RWPE2 (cell line): ENCODE measurements around the gene TPSD1.

ENCODE experiments used
- ATAC-seq: fragments of 200-7000 bp; cut with Tn5 transposase; 3 replicates; pipeline ENCODE4 v1.9.1; 2021; ENCODE audit warnings: low read depth
- DNase-seq: peaks from one replicate; pipeline ENCODE4 v3.0.0-alpha.2; 2020; ENCODE audit warnings: low spot score
- H3K27ac ChIP-seq: fragments of 450-650 bp; 2 replicates; pipeline ENCODE4 v1.5.1; 2017; ENCODE audit warnings: mild to moderate bottlenecking; ENCODE audit not compliant: poor library complexity, severe bottlenecking
- H3K27me3 ChIP-seq: fragments of 250-450 bp; sonication (Bioruptor Pico); 2 replicates; pipeline ENCODE4 v1.5.1; 2021; ENCODE audit warnings: mild to moderate bottlenecking, moderate library complexity; ENCODE audit not compliant: insufficient read depth, poor library complexity, severe bottlenecking
- H3K36me3 ChIP-seq: fragments of 250-450 bp; sonication (Bioruptor Pico); 2 replicates; pipeline ENCODE4 v1.5.1; 2020; ENCODE audit warnings: low read depth, mild to moderate bottlenecking, moderate library complexity
- H3K4me1 ChIP-seq: fragments of 250-450 bp; sonication (Bioruptor Pico); 2 replicates; pipeline ENCODE4 v1.5.1; 2021; ENCODE audit warnings: mild to moderate bottlenecking, moderate library complexity; ENCODE audit not compliant: insufficient read depth, poor library complexity, severe bottlenecking
- H3K4me3 ChIP-seq: fragments of 250-450 bp; sonication (Bioruptor Pico); 2 replicates; pipeline ENCODE4 v1.5.1; 2021; ENCODE audit warnings: mild to moderate bottlenecking, moderate library complexity; ENCODE audit not compliant: severe bottlenecking
- H3K9me3 ChIP-seq: fragments of 250-450 bp; sonication (Bioruptor Pico); 2 replicates; pipeline ENCODE4 v1.5.1; 2021; ENCODE audit warnings: mild to moderate bottlenecking, moderate library complexity; ENCODE audit not compliant: severe bottlenecking
- CTCF ChIP-seq: fragments of 450-650 bp; IDR thresholded peaks from one replicate; pipeline ENCODE4 v1.5.1; 2017; ENCODE audit warnings: mild to moderate bottlenecking, moderate library complexity; ENCODE audit not compliant: poor library complexity, severe bottlenecking

TPSD1 gene

GRCh38 chr16:1299012-1299867 lies 43.4 kb downstream of the TPSD1 start:
- no peak for TF ChIP-seq CTCF
- Histone ChIP-seq H3K27me3 (no peaks in the 10 kb centered on the region), H3K27ac (no peak overlapping the region), H3K4me3 (no peak overlapping the region), H3K36me3 (no peaks in the 10 kb centered on the region), H3K9me3 (no peaks in the 10 kb centered on the region), H3K4me1 (peaks cover 18% of the 10 kb centered on the region)
- no peak for DNase-seq
- ATAC-seq: no peak

- no peak overlapping the region for H3K27ac ChIP-seq
Measured at GRCh38 chr16:1299868-1300203, 44.0 kb downstream of the TPSD1 start.

DNA sequence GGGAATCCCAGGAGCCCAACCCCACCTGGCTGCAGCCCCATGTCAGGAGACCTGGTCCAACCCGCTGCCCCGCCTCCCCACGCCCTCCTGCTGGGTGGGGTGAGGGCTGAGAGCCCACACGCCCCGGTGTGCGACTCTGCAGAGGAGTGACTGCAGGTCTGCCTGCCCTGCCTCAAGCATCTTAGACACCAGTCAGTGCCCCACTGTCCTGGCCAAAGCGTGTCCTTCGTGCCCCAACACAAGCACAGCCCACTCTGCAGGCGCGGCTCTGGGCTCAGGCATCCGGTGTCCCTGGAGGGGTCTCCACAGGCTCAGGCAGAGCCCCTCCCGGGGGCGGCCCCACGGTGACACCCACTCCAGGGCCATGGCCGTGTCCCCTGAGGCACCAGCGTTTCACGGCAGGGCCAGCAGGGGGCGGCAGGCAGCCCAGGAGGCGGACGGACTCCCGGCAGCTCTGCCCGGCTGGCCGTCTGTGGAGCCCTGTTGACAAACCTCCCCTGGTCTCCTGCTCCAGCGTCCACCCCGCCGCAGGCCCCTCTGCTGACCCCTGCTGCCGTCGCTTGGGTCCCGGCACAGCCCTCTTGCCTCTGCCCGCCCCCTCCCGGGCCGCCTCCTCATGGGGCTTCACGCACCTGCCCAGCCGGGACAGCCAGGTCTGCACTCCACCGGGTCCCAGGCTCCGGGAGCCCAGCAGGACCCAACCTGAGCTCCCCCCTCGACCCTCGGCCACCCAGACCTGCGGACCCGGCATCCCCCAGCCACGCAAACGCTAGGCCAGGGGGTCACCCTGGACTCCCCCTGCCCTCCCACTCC lies 45.0 kb downstream of the TPSD1 start:
- H3K27me3 ChIP-seq: no peaks in the 10 kb centered on the region
- peaks cover 15% of the 10 kb centered on the region for H3K4me1 ChIP-seq
- no peak for ATAC-seq
- DNase-seq: no peak
- H3K4me3 ChIP-seq: no peak overlapping the region
- no peaks in the 10 kb centered on the region for H3K36me3 ChIP-seq
- TF ChIP-seq CTCF: peak; percentile 56
- H3K9me3 ChIP-seq: no peaks in the 10 kb centered on the region
- H3K27ac ChIP-seq: no peak overlapping the region

More at GRCh38 chr16:1299868-1300203, 44.0 kb downstream of the TPSD1 start:
- TF ChIP-seq CTCF: no peak
- H3K9me3 ChIP-seq: no peaks in the 10 kb centered on the region
- no peak for ATAC-seq
- peaks cover 18% of the 10 kb centered on the region for H3K4me1 ChIP-seq
- no peaks in the 10 kb centered on the region for H3K36me3 ChIP-seq
- H3K4me3 ChIP-seq: no peak overlapping the region
- no peaks in the 10 kb centered on the region for H3K27me3 ChIP-seq
- no peak for DNase-seq

GRCh38 chr16:1301562-1301961 lies 45.7 kb downstream of the TPSD1 start:
- no peaks in the 10 kb centered on the region for H3K9me3 ChIP-seq
- ATAC-seq (no peak), DNase-seq (peak; percentile 52)
- no peaks in the 10 kb centered on the region for H3K27me3 ChIP-seq
- no peak overlapping the region for H3K4me3 ChIP-seq
- TF ChIP-seq CTCF: no peak
- H3K27ac ChIP-seq: no peak overlapping the region
- no peaks in the 10 kb centered on the region for H3K36me3 ChIP-seq
- peaks cover 15% of the 10 kb centered on the region for H3K4me1 ChIP-seq
